ENCODE measurements around the gene AIF1.
A peak's percentile ranks its signal among the peaks of the same experiment; 100 is the strongest.

The AIF1 gene

GRCh38 chr6:31652925-31653724 lies 38.1 kb downstream of the AIF1 start:
- Histone ChIP-seq H3F3A (ENCODE audit: control insufficient read depth, insufficient read depth) (peaks cover 9% of the 10 kb centered on the region), H3K79me2 (ENCODE audit: control insufficient read depth, low read length) (peaks cover 59% of the 10 kb centered on the region)

GRCh38 chr6:31654574-31655348 lies 39.7 kb downstream of the AIF1 start:
- no peak overlapping the region for H3K4me3 ChIP-seq (ENCODE audit: low read length)
- H3K27ac ChIP-seq (ENCODE audit: low read depth, low read length), result no peak overlapping the region

More at GRCh38 chr6:31652925-31653724, 38.1 kb downstream of the AIF1 start:
- peaks cover 42% of the 10 kb centered on the region for H3K36me3 ChIP-seq (ENCODE audit: control insufficient read depth, low read length)
- H3K27me3 ChIP-seq (ENCODE audit: control insufficient read depth, low read length), result no peaks in the 10 kb centered on the region
- peak overlapping the region; percentile 83 for H3K4me3 ChIP-seq (ENCODE audit: low read length)
- H3K4me1 ChIP-seq (ENCODE audit: control insufficient read depth, low read length), result peaks cover 20% of the 10 kb centered on the region
- TF ChIP-seq EZH2phosphoT487 (IDR thresholded peaks at IDR 0.05; ENCODE audit: borderline replicate concordance, low read length), result no peak
- peak; percentile 18 for TF ChIP-seq CTCF (IDR thresholded peaks at IDR 0.05; ENCODE audit: low read depth, low read length, poor library complexity, severe bottlenecking)
- peak overlapping the region; percentile 84 for H3K4me2 ChIP-seq (ENCODE audit: low read length)
- H3K9me2 ChIP-seq (replicated peaks; ENCODE audit: control insufficient read depth, low read length), result no peaks in the 10 kb centered on the region
- no peaks in the 10 kb centered on the region for H3K9me3 ChIP-seq (ENCODE audit: control insufficient read depth, insufficient read depth, low read length)
- H4K20me1 ChIP-seq (ENCODE audit: control insufficient read depth, insufficient read depth, low read depth, low read length), result no peaks in the 10 kb centered on the region
- peak overlapping the region; percentile 82 for H3K27ac ChIP-seq (ENCODE audit: low read depth, low read length)

More at GRCh38 chr6:31654574-31655348, 39.7 kb downstream of the AIF1 start:
- H3K79me2 ChIP-seq (ENCODE audit: control insufficient read depth, low read length), result peaks cover 61% of the 10 kb centered on the region
- H3K9me3 ChIP-seq (ENCODE audit: control insufficient read depth, insufficient read depth, low read length), result no peaks in the 10 kb centered on the region
- no peaks in the 10 kb centered on the region for H4K20me1 ChIP-seq (ENCODE audit: control insufficient read depth, insufficient read depth, low read depth, low read length)
- H3K4me1 ChIP-seq (ENCODE audit: control insufficient read depth, low read length), result peaks cover 35% of the 10 kb centered on the region
- no peak for TF ChIP-seq EZH2phosphoT487 (IDR thresholded peaks at IDR 0.05; ENCODE audit: borderline replicate concordance, low read length)
- no peak for TF ChIP-seq CTCF (IDR thresholded peaks at IDR 0.05; ENCODE audit: low read depth, low read length, poor library complexity, severe bottlenecking)
- no peaks in the 10 kb centered on the region for H3K9me2 ChIP-seq (replicated peaks; ENCODE audit: control insufficient read depth, low read length)
- H3K4me2 ChIP-seq (ENCODE audit: low read length), result no peak overlapping the region
- H3F3A ChIP-seq (ENCODE audit: control insufficient read depth, insufficient read depth), result peaks cover 10% of the 10 kb centered on the region
- no peaks in the 10 kb centered on the region for H3K27me3 ChIP-seq (ENCODE audit: control insufficient read depth, low read length)
- peaks cover 27% of the 10 kb centered on the region for H3K36me3 ChIP-seq (ENCODE audit: control insufficient read depth, low read length)

Data from DOHH2 (cell line).